Measurements from ENCODE around the gene RNPEPL1.

GRCh38 chr2:240603081-240603835 lies 35.0 kb downstream of the RNPEPL1 start:
- no peak for TF ChIP-seq CTCF (IDR thresholded peaks at IDR 0.05; ENCODE audit: insufficient read depth, low read length, poor library complexity, severe bottlenecking)
- no peak for TF ChIP-seq EZH2phosphoT487 (conservative IDR thresholded peaks at IDR 0.05; ENCODE audit: low read length)
